Kidney glomerular epithelial cell (primary cell): ENCODE results near the gene MBD1.
A peak's percentile ranks its signal among the peaks of the same experiment; 100 is the strongest.

ENCODE experiments used
- DNase-seq: peaks from one replicate; lab custom pipeline; 2025; lab: John Stamatoyannopoulos, UW

Gene MBD1

GRCh38 chr18:50293039-50293438 lies 11.7 kb upstream of the MBD1 start:
- no peak for DNase-seq

GRCh38 chr18:50289108-50289443 lies 7.8 kb upstream of the MBD1 start:
- no peak for DNase-seq

- peak; percentile 54 for DNase-seq
These were observed 7.2 kb upstream of the MBD1 start for GRCh38 chr18:50288348-50289107.

- DNase-seq, result peak; percentile 96
These were observed 6.4 kb upstream of the MBD1 start, which contains the start of gene CXXC1 for GRCh38 chr18:50287441-50288347. Gene CXXC1, minus strand, starts transcription at chr18:50287692. Its CDS starts 103 bp downstream, at chr18:50287589.

- no peak for DNase-seq
These were observed 5.7 kb upstream of the MBD1 start for GRCh38 chr18:50287028-50287440.

- DNase-seq, result no peak
These were observed 5.2 kb upstream of the MBD1 start for GRCh38 chr18:50286391-50287027.

GRCh38 chr18:50285631-50286321 lies 4.5 kb upstream of the MBD1 start:
- DNase-seq, result no peak

GRCh38 chr18:50285071-50285470 lies 3.7 kb upstream of the MBD1 start:
- DNase-seq, result no peak

GRCh38 chr18:50284255-50284885 lies 3.0 kb upstream of the MBD1 start:
- no peak for DNase-seq

GRCh38 chr18:50283469-50284209 lies 2.3 kb upstream of the MBD1 start:
- DNase-seq, result no peak

- DNase-seq, result no peak
These were observed 1.4 kb upstream of the MBD1 start for GRCh38 chr18:50282521-50283335.

GRCh38 chr18:50281972-50282520 lies 723 bp upstream of the MBD1 start:
- no peak for DNase-seq

- DNase-seq, result no peak
These were observed 522 bp downstream of the MBD1 start for GRCh38 chr18:50280707-50281294.

GRCh38 chr18:50279752-50280151 lies 1.6 kb downstream of the MBD1 start:
- no peak for DNase-seq

- no peak for DNase-seq
These were observed 3.4 kb downstream of the MBD1 start for GRCh38 chr18:50277942-50278341.

- DNase-seq, result no peak
These were observed 4.9 kb downstream of the MBD1 start for GRCh38 chr18:50276452-50276851.

- no peak for DNase-seq
These were observed 5.8 kb downstream of the MBD1 start for GRCh38 chr18:50275503-50276036.

GRCh38 chr18:50274941-50275340 lies 6.4 kb downstream of the MBD1 start:
- no peak for DNase-seq

GRCh38 chr18:50274044-50274442 lies 7.3 kb downstream of the MBD1 start:
- DNase-seq, result no peak
